GM12873 (cell line): ENCODE data around the gene PHACTR1.

Experiments used
- TF ChIP-seq, protein P1 (sequence below): IDR thresholded peaks from 2 replicates; pipeline ENCODE4 v1.5.1; 2012; ENCODE audit warnings: low read depth, mild to moderate bottlenecking, moderate library complexity, low read length, control low read depth; ENCODE audit not compliant: insufficient read depth; ENCODE audit errors: missing control alignments

Gene PHACTR1

DNA sequence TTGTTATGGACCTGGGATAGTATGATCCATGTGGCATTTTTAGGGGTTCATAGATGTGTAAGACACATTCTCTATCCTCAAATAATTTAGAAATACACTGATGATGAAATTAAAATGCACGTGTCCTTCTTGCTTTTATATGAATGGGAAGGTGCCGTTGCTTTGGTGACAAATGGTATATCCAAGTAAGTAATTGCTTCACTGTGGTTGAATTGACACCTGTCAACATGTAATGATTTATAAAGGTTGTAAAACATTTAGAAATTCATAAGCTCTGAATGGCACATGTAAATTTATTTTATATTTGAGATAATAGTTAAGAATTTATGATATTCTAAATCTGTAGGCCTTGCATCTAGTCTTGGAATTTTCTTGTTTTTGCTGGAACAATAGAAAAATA lies 227.0 kb downstream of the PHACTR1 start:
- TF ChIP-seq, protein P1, sequence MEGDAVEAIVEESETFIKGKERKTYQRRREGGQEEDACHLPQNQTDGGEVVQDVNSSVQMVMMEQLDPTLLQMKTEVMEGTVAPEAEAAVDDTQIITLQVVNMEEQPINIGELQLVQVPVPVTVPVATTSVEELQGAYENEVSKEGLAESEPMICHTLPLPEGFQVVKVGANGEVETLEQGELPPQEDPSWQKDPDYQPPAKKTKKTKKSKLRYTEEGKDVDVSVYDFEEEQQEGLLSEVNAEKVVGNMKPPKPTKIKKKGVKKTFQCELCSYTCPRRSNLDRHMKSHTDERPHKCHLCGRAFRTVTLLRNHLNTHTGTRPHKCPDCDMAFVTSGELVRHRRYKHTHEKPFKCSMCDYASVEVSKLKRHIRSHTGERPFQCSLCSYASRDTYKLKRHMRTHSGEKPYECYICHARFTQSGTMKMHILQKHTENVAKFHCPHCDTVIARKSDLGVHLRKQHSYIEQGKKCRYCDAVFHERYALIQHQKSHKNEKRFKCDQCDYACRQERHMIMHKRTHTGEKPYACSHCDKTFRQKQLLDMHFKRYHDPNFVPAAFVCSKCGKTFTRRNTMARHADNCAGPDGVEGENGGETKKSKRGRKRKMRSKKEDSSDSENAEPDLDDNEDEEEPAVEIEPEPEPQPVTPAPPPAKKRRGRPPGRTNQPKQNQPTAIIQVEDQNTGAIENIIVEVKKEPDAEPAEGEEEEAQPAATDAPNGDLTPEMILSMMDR = no peak

DNA sequence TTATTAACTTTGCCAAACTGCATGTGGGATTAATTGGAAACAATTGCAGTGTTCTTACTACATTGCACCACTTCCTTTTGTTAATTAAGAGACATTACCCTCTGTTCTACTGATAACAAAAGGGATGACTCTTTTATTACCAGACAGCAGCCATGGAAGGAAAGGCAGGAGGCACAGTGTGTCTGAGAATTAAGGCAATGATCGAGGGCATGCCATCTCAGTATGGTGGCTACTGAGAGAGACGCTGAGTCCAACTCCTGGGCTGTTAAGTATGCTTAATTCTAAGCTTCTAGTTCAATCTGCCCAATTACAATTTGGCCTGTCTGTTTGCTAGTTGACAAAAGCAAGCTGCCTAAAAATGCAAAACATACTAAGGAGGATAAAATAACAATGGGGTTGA lies 227.4 kb downstream of the PHACTR1 start:
- TF ChIP-seq, protein P1 = no peak

DNA sequence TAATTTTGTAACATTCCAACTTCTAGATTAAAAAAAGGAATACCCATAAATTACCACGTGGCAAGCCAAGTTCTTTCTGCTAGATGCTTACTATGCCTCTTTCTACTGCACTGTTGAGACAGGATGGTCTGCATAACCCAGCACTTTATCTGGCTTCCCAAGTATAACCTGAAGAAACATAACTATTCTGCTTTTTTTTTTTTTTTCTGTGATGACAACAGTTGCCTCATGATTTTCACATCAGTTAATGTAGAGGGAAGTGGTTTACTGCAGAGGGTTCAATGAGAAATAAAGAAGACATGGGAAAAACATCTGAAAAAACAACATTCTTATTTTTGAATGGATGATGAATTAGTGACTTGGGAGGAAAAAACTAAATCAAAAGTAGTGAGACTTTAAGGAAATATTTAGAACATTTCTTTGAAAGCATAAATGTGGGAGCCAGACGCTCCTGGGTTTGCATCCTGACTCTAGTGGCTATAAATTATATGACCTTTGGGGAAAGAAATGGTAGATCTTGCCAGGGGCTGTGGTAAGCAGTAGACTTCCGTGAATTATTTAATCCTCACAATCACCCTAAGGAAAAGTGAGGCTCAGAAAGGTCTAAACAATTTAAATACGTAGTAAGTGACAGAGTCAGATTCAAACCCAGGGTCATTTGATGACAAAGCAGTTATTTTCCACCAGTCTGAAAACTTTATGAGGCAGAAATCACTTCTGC lies 230.7 kb downstream of the PHACTR1 start:
- TF ChIP-seq, protein P1 = no peak

DNA sequence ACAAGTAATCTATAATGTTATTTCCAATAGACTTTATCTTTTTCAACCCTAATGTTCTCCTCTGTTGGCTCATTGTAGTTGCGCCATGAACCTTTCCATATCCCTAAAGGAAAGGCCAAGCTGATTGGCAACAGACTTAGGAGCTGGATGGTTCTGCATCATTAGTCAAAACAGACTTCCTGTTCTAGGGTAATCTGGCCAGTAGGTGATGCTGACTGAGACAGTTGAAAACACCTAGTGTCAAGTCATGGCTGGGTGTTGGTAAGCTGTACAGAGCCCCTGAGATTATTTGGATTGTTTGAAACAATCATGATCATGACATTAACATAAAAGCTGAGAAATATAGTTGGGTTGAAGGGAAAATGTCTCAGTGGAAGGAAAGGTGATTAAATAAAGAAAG lies 231.4 kb downstream of the PHACTR1 start:
- TF ChIP-seq, protein P1 = no peak

DNA sequence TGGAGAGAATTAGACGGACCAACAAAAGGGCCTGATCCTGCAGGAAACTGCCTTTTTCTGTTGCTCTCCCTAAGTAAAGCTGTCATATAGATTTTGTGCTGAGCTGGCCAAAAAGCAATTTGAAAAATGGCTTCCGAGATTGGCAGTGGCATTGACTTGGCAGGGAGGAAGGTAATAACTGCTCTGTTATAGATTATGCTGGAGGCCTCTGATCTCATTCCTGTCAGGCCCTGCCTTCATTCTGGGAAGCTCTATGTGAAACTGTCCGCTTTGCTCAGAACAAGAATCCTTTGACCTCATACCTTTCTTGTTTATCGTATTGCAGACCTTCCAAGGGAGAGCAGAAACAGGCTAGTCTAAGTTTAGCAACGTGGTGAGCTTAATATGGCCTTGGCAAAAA lies 234.4 kb downstream of the PHACTR1 start:
- TF ChIP-seq, protein P1 = no peak

DNA sequence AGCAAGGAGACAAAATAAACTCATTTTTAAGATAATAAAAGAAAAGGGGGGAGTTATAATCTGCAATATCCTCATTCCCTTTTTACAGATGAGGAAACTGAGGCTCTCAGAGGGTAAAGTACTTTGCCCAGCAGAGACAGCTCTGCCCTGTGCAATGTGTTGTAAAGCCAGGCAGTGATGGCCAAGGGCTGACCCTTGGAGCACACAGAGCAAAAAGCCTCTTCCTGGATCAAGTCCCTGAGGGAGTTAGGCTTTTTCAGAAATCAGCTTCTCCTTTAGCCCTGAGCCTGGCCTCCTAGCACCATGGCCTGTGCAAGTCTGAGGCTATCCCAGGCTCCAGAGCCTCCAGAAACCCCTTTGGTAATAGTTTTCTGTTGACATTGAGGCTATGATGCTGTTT lies 234.8 kb downstream of the PHACTR1 start:
- TF ChIP-seq, protein P1 = no peak

DNA sequence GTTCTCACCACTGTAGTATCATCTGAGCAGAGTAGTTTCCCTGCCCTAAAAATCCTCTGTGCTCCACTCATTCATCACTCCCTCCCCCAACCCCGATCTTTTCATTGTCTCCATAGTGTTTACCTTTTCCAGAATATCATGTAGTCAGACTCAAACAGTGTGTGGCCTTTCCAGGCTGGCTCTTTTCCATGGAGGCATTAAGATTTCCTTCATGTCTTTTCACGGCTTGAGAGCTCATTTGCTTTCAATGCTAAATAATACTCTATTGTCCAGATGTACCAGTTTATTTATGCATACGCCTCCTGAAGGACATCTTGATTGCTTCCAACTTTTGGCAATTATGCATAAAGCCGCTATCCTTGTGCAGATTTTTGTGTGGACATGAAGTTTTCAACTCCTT lies 235.8 kb downstream of the PHACTR1 start:
- TF ChIP-seq, protein P1 = no peak
